Ascending aorta (tissue), 2 donors: ENCODE measurements around the gene TTYH3. TPM values are rescaled to one million over a fixed set of nuclear protein-coding genes. Genes with fewer than 3 reads are reported as not detected.

Experiments used
- DNase-seq, 2 donors: peaks; one replicate each; pipeline ENCODE4 v3.0.0-alpha.2; 2019; ENCODE audit warnings: low spot score in 2 of 2
- H3K27ac ChIP-seq, 2 donors: fragments of 200-600 bp; sonication (generic); one replicate each; pipeline ENCODE4 v1.5.1; 2016 to 2017; ENCODE audit warnings: mild to moderate bottlenecking in 1 of 2
- H3K27me3 ChIP-seq: fragments of 200-600 bp; sonication (generic); one replicate; pipeline ENCODE4 v1.5.1; 2017
- H3K36me3 ChIP-seq, 2 donors: fragments of 200-600 bp; sonication (generic); one replicate each; pipeline ENCODE4 v1.5.1; 2016
- H3K4me1 ChIP-seq, 2 donors: fragments of 200-600 bp; sonication (generic); one replicate each; pipeline ENCODE4 v1.5.1; 2016 to 2017; ENCODE audit warnings: mild to moderate bottlenecking in 1 of 2
- H3K4me3 ChIP-seq, 2 donors: fragments of 200-600 bp; sonication (generic); one replicate each; pipeline ENCODE4 v1.5.1; 2016 to 2017; ENCODE audit warnings: mild to moderate bottlenecking in 1 of 2
- H3K9me3 ChIP-seq, 2 donors: fragments of 200-600 bp; sonication (generic); one replicate each; pipeline ENCODE4 v1.5.1; 2016
- CTCF ChIP-seq, 3 experiments: fragments of 200-600 bp in 2 of 3; fragments of 450-650 bp in 1 of 3; sonication (generic) in 2 of 3; IDR thresholded peaks; one replicate each; pipeline ENCODE4 v1.5.1; 2016 to 2019; ENCODE audit warnings: antibody characterized with exemption in 3 of 3, mild to moderate bottlenecking in 1 of 3, moderate library complexity in 1 of 3
- intact Hi-C: fragments of 100-400 bp; cut with DNase I; formaldehyde crosslinking; loops from one replicate; pipeline ENCODE4 v1.15.1; 2023
- total RNA-seq: library from RNA; depleted of rRNA; stranded (reverse); fragments of >200 nt; gene quantifications from one replicate; pipeline ENCODE4 v1.1.0, GENCODE V29; 2016

Gene TTYH3
- total RNA-seq, 1 donor from 2014 or later, result 70.5 TPM

- H3K4me1 ChIP-seq, result peaks cover 0 to 3% of the 10 kb centered on the region in 2 donors
- no peak for DNase-seq
- H3K9me3 ChIP-seq, result peaks cover 0 to 4% of the 10 kb centered on the region in 2 donors
- intact Hi-C loops, result no loop called here
- peak overlapping the region; percentile 9 to 46 for H3K27ac ChIP-seq
- H3K36me3 ChIP-seq, result no peaks in the 10 kb centered on the region
- H3K4me3 ChIP-seq, result no peak overlapping the region
- no peaks in the 10 kb centered on the region for H3K27me3 ChIP-seq
- no peak for TF ChIP-seq CTCF (IDR thresholded peaks at IDR 0.05)
Observed at GRCh38 chr7:2701424-2701823, 69.6 kb downstream of the TTYH3 start.

DNA sequence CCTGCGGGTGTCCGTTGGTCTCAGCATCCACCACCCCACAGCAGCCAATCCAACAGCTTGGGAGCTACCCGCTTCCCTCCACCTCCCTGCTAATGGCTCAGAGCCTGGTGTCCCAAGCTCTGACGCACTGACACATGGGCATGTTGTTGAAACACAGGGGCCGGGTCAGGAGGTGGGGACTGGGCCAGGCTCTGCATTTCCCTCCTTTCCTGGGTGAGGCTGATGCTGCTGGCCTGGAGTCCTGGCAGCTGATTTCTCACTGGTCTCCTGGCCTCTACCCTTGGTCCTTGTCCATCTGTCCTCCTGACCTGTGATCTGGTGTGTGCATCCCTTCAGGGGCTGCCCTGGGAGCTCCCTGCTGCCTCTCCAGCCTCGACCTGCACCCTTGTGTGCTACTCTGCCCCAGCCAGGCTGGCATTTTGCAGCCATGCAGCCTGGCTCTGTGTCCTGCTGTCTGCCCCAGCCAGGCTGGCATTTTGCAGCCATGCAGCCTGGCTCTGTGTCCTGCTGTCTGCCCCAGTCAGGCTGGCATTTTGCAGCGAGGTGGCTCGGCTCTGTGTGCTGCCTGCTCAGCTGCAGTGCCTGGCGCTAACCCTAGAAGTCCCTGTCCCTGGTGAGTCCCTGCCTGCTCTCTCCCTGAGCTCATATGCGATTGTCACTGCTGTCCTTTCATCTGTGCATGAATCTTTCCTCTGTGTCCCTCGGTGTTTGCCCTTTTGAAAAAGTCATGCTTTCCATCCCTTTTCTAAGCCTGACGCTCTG is 70.2 kb downstream of the TTYH3 start:
- peaks cover 0 to 4% of the 10 kb centered on the region in 2 donors for H3K9me3 ChIP-seq
- peak in 1 of 2 donors; percentile 82 for DNase-seq
- TF ChIP-seq CTCF (IDR thresholded peaks at IDR 0.05), result no peak
- H3K27me3 ChIP-seq, result no peaks in the 10 kb centered on the region
- H3K4me1 ChIP-seq, result peaks cover 0 to 3% of the 10 kb centered on the region in 2 donors
- H3K4me3 ChIP-seq, result no peak overlapping the region
- H3K36me3 ChIP-seq, result no peaks in the 10 kb centered on the region
- peak overlapping the region; percentile 9 to 46 for H3K27ac ChIP-seq
- intact Hi-C loops, result no loop called here

DNA sequence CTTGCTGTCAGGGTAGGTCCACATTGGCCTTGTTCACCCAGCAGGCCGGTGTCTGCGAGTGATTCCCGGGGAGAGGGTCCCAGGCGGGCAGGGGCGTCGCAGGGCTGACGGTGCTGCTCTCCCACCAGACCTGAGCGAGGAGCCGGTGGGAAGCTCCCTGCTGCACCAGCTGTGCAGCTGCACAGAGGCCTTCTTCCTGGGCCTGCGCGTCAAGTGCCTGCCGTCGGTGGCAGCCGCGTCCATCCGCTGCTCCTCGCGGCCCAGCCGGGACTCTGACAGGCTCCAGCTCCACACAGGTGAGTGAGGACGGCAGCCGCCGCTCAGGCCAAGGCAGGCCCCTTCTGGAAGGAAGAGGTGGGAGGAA is 70.8 kb downstream of the TTYH3 start:
- H3K27me3 ChIP-seq, result no peaks in the 10 kb centered on the region
- peaks cover 0 to 4% of the 10 kb centered on the region in 2 donors for H3K9me3 ChIP-seq
- peak overlapping the region in 1 of 2 donors; percentile 9 for H3K27ac ChIP-seq
- TF ChIP-seq CTCF (IDR thresholded peaks at IDR 0.05), result no peak
- DNase-seq, result no peak
- H3K36me3 ChIP-seq, result no peaks in the 10 kb centered on the region
- intact Hi-C loops, result no loop called here
- peaks cover 0 to 3% of the 10 kb centered on the region in 2 donors for H3K4me1 ChIP-seq
- no peak overlapping the region for H3K4me3 ChIP-seq

- no peak for DNase-seq
- intact Hi-C loops, result no loop called here
- Histone ChIP-seq H3K27ac (no peak overlapping the region), H3K36me3 (no peaks in the 10 kb centered on the region), H3K9me3 (peaks cover 0 to 4% of the 10 kb centered on the region in 2 donors), H3K4me1 (peaks cover 0 to 3% of the 10 kb centered on the region in 2 donors), H3K4me3 (no peak overlapping the region), H3K27me3 (no peaks in the 10 kb centered on the region)
- no peak for TF ChIP-seq CTCF (IDR thresholded peaks at IDR 0.05)
Observed at GRCh38 chr7:2705371-2706096, 73.7 kb downstream of the TTYH3 start.

GRCh38 chr7:2706685-2707126 is 74.9 kb downstream of the TTYH3 start:
- Histone ChIP-seq H3K4me1 (no peaks in the 10 kb centered on the region), H3K4me3 (no peak overlapping the region), H3K27ac (no peak overlapping the region), H3K9me3 (peaks cover 0 to 4% of the 10 kb centered on the region in 2 donors), H3K36me3 (peaks cover 0 to 4% of the 10 kb centered on the region in 2 donors), H3K27me3 (no peaks in the 10 kb centered on the region)
- TF ChIP-seq CTCF (IDR thresholded peaks at IDR 0.05), result no peak
- DNase-seq, result no peak
- intact Hi-C loops, result no loop called here
